SKM-1 (cell line): Measurements from ENCODE around the gene SLC6A3.

ENCODE experiments used
- DNase-seq: peaks from one replicate; lab custom pipeline; 2025; ENCODE audit not compliant: unreplicated experiment; lab: John Stamatoyannopoulos, UW

The SLC6A3 gene

DNA sequence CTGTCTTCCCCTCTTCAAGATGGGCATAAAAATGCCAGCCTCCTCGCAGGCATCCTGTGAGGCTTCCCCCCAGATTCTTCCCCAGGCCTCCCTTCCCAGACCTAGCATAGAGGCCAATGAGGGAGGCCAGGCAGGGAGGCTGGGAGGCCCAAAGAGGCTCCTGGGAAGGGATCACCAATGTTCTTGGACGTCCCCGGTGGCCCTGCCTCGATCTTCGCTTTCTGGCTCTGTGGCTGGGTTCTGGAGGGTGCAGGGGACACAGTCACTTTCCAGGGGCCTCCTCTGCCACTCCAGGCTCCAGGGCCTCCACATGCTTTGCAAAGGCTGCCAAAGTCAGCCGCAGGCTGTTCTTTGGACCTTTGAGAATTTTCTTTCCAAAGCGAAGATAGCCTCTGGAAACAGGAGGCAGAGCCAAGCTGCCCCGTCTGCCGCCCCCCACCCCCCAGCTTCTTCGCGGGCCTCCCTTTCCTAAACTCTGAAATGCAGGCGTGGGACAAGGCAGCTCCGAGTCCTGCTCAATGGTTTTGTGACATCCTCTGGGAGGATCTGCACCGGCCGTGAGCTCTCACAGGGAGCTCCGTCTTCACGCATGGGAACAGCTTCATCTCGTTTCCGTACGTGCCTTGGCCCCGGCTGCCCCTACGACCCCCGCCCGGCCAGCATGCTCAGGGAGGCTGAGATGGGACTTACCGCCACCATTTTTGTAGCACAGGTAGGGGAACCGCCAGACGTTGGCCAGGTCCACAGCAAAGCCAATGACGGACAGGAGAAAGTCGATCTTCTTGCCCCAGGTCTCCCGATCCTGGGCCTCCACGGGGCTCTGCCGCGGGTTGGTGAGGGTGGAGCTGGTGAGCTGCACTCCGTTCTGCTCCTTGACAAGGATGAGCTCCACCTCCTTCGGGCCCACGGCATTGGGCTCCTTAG, 2.8 kb downstream of the SLC6A3 start:
- DNase-seq = no peak

DNA sequence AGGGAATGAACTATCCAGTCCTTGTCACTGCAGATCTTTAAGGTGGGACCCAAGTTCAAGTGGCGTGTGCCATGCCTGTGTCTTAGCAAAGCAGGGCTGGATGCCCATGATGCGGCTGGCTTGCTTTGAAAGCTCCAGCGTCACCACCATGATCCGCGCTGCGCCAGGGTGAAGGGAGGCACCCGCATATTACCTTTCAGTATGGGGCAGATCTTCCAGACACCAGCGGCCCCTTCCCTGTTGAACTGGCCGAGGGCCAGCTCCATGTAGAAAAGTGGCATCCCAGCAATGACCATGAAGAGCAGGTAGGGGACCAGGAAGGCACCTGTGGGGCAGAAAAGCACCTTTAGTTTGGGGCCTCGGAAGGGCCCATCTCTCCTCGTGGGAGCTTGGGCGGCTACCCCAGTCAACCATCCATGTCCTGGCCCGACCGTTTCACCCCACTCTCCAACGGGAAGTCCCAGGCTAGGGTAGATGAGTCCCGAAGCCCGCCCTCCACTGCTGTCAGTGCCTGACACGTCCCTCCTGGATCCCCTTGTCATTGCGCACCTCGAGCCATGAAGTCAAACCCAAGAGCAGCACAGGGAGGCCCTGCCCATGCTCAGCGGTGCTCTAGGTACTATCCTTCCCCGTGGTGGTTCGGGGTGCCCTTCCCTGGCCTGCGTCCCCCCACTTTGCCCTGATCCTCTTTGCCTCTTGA, 3.9 kb downstream of the SLC6A3 start:
- DNase-seq = no peak

DNA sequence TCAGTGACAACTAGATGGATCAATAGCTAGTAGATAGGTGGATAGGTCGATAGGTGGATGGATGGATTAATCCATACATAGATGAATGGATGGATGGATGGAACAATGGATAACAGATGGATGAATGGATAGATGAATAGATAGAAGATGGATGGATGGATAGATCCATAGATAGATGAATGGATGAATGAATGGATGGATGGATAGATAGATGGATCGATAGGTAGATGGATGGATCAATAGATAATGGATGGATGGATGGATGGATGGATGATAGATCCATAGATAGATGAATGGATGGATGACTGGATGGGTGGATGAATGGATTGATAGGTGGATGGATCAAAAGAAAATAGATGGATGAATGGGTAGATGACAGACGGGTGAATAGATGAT, 5.1 kb downstream of the SLC6A3 start:
- DNase-seq = no peak

DNA sequence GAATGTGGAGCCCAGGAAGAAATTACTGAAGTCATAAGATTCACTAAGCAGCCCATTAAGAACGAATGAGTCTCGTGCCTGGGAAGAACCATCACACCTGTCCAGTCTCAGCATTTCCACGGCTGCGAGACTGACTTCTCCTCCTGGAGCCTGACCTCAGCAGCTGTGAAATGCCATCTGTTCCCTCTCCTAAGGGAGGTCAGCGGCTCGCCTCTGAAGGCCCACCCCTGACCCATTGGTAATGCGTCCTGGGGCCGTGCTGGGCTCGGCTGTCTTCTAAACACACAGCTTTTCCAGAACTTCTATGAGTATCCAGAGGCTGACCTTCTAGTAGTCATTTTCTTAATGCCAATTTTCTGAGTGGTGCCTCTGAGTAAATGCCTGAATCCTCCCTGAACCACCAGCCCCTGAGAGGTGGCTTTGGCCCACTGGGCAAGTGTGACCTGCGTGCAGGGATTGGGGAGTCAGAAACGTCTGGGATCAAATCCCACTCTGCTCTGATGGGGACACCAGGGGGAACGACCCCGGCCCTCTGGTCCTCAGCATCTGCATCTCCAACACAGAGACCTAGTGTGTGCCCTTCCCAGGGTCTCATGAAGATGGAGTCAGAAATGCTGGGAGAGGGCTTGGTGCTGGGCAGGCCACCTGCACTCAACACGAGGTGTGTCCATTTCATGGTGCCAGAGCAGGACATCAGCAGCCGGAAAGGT, 5.7 kb downstream of the SLC6A3 start:
- no peak for DNase-seq

DNA sequence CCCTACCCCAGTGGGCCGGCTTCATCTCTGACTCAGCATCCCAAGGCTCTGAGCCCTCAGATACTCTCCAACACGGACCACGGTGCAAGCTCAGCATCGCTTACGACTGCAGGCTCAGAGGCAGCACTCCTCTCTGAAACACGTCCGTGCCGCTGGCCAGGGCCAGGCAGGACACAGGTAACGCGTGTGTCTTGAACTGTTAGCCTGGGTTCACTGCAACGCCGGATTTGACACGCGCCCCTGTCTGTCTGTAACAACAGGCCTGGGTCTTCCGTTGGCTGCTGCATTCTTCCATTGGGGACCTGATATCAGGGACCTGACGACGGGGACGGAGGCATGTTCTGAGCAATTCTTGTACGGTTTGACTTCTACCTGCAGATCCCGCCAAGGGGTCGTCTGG, 6.4 kb downstream of the SLC6A3 start:
- no peak for DNase-seq

DNA sequence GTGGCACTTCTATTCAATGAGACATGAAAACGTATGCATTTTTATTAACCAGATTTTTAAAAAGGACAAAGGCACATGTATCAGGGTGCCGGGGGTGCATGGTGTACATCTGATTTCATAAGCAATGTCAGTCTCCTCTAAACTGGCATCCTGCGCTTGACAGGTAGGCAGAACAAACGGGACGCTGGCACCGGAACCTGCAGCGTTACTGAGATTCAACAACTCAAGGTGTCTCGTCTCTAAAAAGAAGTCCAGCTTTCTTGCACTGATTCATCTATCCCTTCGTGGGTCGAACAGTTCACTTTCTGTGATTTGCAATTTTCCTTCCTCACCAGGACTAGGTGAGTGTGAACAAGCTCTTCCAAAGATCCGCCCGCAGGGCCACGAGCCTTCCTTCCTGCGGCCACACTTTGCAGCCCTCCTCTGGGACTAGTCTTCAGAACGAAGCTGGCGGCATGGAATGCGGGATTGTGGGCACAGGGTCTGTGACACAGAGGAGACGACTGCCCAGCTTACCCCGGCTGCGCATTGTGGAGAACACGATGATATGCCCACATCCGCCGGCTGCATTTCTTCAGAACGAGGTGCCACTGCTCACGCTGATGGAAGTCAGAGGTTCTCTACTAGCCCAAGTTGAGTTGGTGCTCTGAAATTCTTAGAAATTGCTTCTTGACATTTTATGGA, 7.2 kb downstream of the SLC6A3 start:
- no peak for DNase-seq

DNA sequence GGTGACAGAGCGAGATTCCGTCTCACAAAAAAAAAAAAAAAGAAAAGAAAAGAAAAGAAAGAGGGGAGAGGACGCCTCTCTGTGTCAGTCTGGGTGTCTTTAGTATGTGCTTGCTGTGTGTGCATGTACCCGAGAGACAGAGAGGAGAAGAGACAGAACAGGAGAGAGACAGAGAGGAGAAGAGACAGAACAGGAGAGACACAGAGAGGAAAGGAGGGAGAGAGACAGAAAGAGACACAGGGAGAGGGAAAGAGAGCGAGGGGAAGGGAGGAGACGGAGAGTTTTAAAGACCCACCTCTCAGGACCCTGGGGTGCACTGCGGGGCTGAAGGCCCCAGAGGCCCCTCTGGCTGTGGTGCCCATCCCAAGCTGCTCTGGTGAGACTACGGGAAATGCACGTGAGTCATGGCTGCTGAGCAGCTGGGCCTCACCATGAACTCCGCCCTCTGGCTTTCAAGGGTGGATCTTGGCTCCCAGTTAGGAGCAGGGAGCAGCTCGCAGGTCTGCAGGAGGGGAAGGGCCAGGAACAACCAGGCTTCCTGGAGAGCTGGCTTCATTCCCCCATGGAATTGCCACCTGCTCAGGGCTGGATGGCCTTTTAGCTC, 7.9 kb downstream of the SLC6A3 start:
- DNase-seq = no peak

DNA sequence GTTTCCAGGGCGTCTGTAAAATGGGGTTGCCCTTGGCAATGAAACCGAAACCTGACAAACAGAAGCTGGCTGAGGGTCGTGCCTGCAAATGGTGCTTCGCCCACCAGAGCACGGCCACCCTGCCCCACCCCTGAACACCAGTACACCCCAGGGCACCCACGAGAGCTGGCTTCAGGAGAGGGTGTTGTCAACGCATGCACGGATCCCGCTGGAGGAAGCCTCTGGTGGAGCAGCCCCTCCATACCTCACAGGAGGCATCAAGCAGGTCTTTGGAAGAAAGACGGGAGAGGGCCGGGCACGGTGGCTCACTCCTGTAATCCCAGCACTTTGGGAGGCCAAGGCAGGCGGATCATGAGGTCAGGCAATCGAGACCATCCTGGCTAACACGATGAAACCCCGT, 8.6 kb downstream of the SLC6A3 start:
- no peak for DNase-seq

DNA sequence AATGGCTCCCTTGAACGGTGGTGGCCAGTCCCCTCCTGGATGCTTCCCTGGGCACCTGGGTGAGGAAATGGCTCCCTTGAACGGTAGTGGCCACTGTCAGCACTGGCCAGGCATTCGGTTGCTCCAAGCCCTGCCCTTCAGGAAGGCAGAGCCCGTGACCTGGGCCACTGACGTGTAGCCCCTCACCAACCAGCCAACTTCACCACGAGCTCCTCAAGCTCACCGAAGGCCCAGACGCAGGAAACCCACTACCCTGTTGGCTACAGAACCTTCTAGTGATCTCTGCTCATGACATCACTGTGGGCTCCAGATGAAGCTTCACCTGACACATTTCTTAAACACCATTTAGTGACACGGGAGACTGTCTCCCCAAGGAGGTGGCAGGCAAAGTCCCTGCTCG, 9.2 kb downstream of the SLC6A3 start:
- DNase-seq = no peak

DNA sequence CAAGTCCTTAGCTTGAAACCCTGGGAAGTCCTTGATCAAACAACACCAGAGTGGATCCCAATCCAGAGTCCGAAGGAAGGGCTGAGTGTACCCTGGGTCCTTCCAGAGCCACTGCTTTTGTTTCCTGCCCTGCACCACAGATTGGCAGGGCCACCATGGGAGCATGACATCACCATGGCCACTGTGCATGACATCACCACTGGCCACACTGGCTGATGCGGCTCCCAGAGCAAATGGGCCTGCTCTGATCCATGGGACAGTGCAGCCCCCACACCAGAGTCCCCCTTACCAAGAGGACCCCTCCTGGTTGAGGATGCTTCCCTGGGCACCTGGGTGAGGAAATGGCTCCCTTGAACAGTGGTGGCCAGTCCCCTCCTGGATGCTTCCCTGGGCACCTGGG, 9.9 kb downstream of the SLC6A3 start:
- DNase-seq = no peak

DNA sequence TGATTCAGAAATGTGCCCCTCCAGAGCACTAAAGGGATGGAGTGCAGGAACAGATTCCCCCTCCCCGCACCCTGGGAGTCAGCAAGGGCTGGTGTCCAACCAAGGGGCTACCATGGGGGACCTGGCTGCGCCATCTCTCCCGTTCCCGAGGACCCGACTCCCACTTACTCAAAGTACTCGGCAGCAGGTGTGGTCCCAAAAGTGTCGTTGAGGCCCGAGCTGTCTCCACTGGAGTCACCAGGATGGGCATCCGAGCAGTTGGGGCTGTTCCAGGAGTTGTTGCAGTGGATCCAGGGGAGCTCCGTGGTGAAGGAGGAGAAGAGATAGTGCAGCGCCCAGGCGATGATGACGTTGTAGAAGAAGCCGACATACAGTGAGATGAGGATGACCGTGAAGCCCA, 12.9 kb downstream of the SLC6A3 start:
- no peak for DNase-seq

DNA sequence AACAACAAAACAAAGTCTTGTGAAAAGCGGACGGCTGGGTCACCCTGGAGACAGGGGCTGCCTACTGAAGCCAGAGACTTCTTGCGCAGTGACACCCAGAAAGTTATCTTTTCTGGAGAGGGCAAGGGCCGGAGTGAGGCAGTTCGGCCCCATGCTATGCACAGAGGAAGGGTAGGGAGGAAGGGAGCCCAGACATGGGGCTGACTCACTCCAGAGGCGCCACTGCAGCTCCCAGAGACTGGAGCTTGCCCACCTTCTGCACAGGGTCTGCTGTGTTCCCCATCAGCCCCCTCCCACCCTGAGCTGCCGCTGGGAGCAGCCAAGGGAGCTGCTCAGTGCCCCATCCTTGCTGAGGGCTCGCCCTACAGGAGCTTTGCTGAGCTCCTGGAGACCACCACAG, 13.3 kb downstream of the SLC6A3 start:
- no peak for DNase-seq

DNA sequence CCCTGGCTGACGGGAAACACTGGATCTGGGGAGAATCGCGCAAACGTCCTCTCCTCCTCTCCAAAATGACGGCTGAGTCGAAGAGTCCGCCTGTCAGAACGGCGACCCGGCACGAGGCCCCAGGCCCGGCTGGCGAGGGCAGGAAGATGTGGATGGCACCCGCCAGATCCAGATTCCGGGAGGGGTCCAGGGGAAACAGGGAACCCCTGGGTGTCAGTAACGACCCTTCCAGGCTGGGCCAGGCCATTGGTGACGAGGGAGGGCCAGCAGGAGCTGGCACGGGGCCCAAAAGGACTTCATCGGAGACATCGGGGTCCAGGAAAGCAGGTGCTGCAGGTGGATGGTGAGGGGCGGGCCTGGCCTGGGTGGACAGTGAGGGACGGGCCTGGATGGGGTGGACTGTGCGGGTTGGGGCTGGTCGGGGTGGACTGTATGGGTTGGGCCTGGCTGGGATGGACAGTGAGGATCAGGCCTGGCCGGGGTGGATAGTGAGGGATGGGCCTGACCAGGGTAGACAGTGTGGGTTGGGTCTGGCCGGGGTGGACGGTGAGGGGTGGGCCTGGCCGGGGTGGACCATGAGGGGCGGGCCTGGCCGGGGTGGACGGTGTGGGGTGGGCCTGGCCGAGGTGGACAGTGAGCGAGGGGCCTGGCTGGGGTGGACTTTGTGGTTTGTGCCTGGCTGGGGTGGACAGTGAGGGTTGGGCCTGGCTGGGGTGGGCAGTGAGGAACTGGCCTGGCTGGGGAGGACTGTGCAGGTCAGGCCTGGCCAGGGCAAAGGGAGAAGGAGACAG, 14.0 kb downstream of the SLC6A3 start:
- no peak for DNase-seq

DNA sequence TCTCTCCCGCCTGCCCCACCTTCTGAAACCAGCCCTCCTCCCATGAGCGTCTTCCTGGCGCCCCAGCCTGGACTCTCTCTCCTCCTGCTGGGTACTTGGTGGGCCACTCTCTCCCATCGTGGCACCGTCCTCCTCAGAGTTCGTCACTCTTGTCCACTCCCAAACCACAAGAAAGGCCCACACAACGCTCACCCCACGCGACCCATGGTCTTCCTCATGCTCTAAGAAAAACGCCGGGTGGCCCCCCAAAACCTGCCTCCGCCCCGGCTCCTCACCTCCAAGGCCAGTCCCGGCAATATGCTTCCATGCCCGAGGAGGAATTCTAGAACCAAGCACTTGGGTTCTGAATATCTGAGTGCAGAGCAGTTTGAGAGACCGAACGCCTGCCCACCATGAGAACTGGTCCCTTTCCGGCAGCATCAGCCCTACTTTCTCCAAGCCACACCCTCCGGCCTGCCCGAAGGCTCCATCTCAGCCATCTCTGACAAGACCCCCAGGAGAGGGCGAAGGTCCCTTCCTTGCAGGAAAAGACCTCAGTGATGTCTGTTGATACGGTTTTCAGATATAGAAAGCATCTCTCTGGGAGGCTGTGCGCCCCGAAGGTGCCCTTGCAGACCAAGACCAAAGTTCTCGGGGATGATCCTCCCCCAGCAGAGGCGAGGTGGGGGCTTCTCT, 15.0 kb downstream of the SLC6A3 start:
- DNase-seq = no peak

DNA sequence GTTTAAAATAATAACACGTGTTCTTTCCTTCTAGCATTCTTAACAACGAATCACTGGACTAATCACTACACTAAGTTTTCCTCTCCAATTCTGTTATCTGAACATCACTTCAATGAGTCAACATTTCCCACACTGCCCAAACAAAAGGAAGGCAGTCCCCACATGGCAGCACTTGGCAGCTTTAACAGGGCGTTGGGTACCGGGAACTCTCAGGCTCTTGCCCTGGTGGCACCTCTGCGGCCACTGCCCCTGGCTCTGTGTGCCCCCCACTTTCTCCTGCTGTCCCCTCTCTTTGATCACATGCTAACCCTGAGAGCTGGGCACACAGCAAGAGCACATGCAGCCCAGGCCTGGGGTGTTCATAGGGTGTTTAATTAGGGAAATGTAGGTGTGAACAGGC, 15.7 kb downstream of the SLC6A3 start:
- DNase-seq = no peak

DNA sequence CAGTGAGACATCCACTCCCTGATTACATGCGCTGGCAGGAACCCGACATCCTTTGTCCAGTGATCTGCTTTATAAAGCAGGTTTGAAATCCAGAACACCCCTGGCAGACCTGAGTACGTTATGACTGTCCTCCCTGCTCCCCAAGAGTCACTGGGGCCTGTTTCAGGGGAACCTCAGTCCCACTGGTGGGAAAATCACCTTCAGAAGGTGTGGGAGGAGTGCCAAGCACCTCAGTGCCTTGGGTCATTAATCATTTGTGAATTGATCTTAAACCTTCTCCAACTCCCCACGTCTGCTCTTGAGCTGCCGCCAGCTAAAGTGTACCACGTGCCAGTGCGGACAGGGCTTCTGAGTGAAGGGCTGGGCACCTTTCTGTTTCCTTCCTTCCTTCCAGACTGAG, 16.2 kb downstream of the SLC6A3 start:
- DNase-seq = no peak

DNA sequence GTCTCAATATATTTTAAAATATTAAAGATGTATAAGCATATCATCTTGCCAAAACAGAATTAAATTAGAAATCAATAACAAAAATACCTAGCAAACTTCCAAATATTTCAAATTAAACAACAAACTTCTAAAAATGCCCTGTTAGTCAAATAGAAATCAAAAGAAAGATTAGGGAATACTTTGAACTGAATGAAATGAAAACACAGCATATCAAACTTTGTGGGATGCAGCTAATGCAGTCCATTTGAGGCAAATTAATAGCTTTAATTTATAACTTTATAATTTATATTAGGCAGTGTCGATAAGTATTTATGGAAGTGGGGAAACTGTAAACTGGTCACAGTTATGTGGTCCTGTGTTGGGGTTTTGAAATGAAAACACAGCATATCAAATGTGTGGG, 17.1 kb downstream of the SLC6A3 start:
- DNase-seq = no peak

DNA sequence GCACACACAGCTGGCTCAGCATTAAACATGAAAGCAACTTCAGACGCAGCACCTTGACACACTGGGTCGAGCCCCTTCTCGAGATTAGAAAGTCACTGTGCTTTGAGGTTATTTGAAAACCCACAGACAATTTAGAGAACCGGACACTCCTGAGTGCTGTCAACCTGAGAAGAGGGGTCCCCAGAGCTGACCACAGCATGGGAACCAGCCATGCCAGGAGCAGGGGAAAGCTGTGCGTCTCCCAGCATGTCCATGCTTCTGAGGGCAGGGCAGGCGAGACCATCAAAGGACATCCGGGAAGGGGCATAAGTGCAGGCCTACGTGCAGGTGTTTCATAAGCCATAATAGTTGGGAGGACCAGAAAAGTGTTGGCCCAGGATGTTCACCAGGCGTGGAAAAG, 20.5 kb downstream of the SLC6A3 start:
- DNase-seq = no peak

DNA sequence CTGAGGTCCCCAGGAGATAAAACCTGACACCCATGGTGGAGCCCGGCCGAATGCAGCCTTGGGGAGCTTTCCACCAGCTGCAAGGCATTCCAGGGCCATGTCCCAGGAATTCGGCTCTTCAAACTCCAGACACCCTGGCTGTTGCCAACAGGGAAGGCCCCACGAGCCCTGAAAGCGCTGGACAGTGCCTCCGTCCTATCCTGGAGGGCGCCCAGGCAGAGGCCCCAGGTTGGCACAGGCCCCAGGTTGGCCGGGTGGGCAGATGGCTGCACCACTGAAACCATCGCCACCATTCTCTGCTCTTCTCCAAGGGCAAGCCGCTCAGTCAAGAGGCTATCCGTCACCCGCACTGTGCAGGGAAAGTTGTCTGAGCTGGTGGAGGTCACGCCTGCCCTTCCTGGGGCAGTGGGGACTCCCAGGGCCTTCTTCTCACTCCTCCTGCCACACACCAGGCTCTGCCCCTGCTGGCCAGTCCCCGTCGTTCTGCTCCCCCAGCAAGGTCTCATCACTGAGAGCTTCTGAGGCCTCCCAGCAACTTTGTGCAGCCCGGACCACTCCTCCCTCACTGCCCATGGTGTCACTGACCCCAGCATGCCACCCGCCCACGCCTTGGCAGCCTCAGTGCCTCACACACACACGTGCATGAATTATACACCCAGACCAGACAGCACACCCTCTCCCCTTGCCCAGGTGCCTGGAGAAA, 21.2 kb downstream of the SLC6A3 start:
- DNase-seq = no peak
